Vagina (tissue), 2 donors: ENCODE data around the gene CCDC60. TPM values are rescaled to one million over a fixed set of nuclear protein-coding genes. Genes with fewer than 3 reads are reported as not detected.
A peak's percentile ranks its signal among the peaks of the same experiment; 100 is the strongest.

Source experiments
- DNase-seq, 2 donors: peaks; one replicate each; pipeline ENCODE4 v3.0.0-alpha.2; 2017; ENCODE audit errors: extremely low spot score in 2 of 2
- H3K27ac ChIP-seq: fragments of 200-600 bp; sonication (generic); one replicate; pipeline ENCODE4 v1.5.1; 2019
- H3K27me3 ChIP-seq: fragments of 200-600 bp; sonication (generic); one replicate; pipeline ENCODE4 v1.5.1; 2019
- H3K36me3 ChIP-seq, 2 donors: fragments of 200-600 bp; sonication (generic); one replicate each; pipeline ENCODE4 v1.5.1; 2017 to 2019
- H3K4me1 ChIP-seq: fragments of 200-600 bp; sonication (generic); one replicate; pipeline ENCODE4 v1.5.1; 2019
- H3K4me3 ChIP-seq, 2 donors: fragments of 200-600 bp; sonication (generic); 1 replicate in 1 of 2; 2 replicates in 1 of 2; pipeline ENCODE4 v1.5.1; 2016 to 2019
- H3K9me3 ChIP-seq: fragments of 200-600 bp; sonication (generic); one replicate; pipeline ENCODE4 v1.5.1; 2019
- CTCF ChIP-seq, 3 experiments: fragments of 450-650 bp in 2 of 3; fragments of 200-600 bp in 1 of 3; sonication (generic) in 1 of 3; IDR thresholded peaks; one replicate each; pipeline ENCODE4 v1.5.1; 2017 to 2019; ENCODE audit warnings: antibody characterized with exemption in 3 of 3, mild to moderate bottlenecking in 2 of 3, moderate library complexity in 2 of 3
- POLR2A ChIP-seq, 2 donors: fragments of 450-650 bp; IDR thresholded peaks; one replicate each; pipeline ENCODE4 v1.6.1; 2017; ENCODE audit warnings: antibody characterized with exemption in 2 of 2, mild to moderate bottlenecking in 2 of 2, moderate library complexity in 2 of 2
- POLR2AphosphoS5 ChIP-seq, 2 donors: sonication (generic); formaldehyde crosslinking; IDR thresholded peaks; one replicate each; pipeline ENCODE4 v1.9.0; 2017; ENCODE audit warnings: antibody characterized with exemption in 2 of 2, mild to moderate bottlenecking in 2 of 2, low read depth in 1 of 2; ENCODE audit not compliant: insufficient read depth in 1 of 2
- intact Hi-C: fragments of 100-400 bp; cut with DNase I; formaldehyde crosslinking; loops from one replicate; pipeline ENCODE4 v1.15.1; 2023
- total RNA-seq: library from RNA; depleted of rRNA; stranded (reverse); fragments of >200 nt; gene quantifications from one replicate; pipeline ENCODE4 v1.2.3, GENCODE V29; 2016

Gene CCDC60
- total RNA-seq, 1 donor from 2014 or later: not detected

GRCh38 chr12:119366007-119366406 lies 31.5 kb downstream of the CCDC60 start:
- DNase-seq: no peak
- no peaks in the 10 kb centered on the region for H3K4me1 ChIP-seq
- intact Hi-C loops: no loop called here
- H3K27me3 ChIP-seq: no peaks in the 10 kb centered on the region
- no peak overlapping the region for H3K4me3 ChIP-seq
- H3K9me3 ChIP-seq: no peaks in the 10 kb centered on the region
- H3K36me3 ChIP-seq: no peaks in the 10 kb centered on the region
- TF ChIP-seq CTCF (IDR thresholded peaks at IDR 0.05): no peak
- TF ChIP-seq POLR2AphosphoS5 (IDR thresholded peaks at IDR 0.05; ENCODE audit: insufficient read depth in 1 of 2, low read depth in 1 of 2): no peak
- no peak for TF ChIP-seq POLR2A (IDR thresholded peaks at IDR 0.05)
- H3K27ac ChIP-seq: no peak overlapping the region

GRCh38 chr12:119369161-119369560 lies 34.6 kb downstream of the CCDC60 start:
- no peak for DNase-seq
- Histone ChIP-seq H3K9me3 (no peaks in the 10 kb centered on the region), H3K27me3 (no peaks in the 10 kb centered on the region), H3K4me1 (peaks cover 7% of the 10 kb centered on the region), H3K36me3 (no peaks in the 10 kb centered on the region), H3K27ac (peak overlapping the region; percentile 26), H3K4me3 (no peak overlapping the region)
- intact Hi-C loops: no loop called here
- TF ChIP-seq CTCF (IDR thresholded peaks at IDR 0.05) (no peak), POLR2AphosphoS5 (IDR thresholded peaks at IDR 0.05; ENCODE audit: insufficient read depth in 1 of 2, low read depth in 1 of 2) (peak in 1 of 2 donors; percentile 43), POLR2A (IDR thresholded peaks at IDR 0.05) (no peak)

GRCh38 chr12:119369907-119370546 lies 35.5 kb downstream of the CCDC60 start:
- peak overlapping the region; percentile 26 for H3K27ac ChIP-seq
- no peak for DNase-seq
- H3K36me3 ChIP-seq: no peaks in the 10 kb centered on the region
- intact Hi-C loops: no loop called here
- no peak overlapping the region for H3K4me3 ChIP-seq
- H3K4me1 ChIP-seq: peaks cover 7% of the 10 kb centered on the region
- no peaks in the 10 kb centered on the region for H3K27me3 ChIP-seq
- no peaks in the 10 kb centered on the region for H3K9me3 ChIP-seq
- TF ChIP-seq POLR2A (IDR thresholded peaks at IDR 0.05) (no peak), POLR2AphosphoS5 (IDR thresholded peaks at IDR 0.05; ENCODE audit: insufficient read depth in 1 of 2, low read depth in 1 of 2) (peak in 1 of 2 donors; percentile 80)

- Histone ChIP-seq H3K9me3 (no peaks in the 10 kb centered on the region), H3K4me3 (no peak overlapping the region), H3K27me3 (no peaks in the 10 kb centered on the region), H3K36me3 (no peaks in the 10 kb centered on the region), H3K4me1 (peaks cover 12% of the 10 kb centered on the region), H3K27ac (no peak overlapping the region)
- no peak for TF ChIP-seq POLR2AphosphoS5 (IDR thresholded peaks at IDR 0.05; ENCODE audit: insufficient read depth in 1 of 2, low read depth in 1 of 2)
- TF ChIP-seq CTCF (IDR thresholded peaks at IDR 0.05): no peak
- no peak for TF ChIP-seq POLR2A (IDR thresholded peaks at IDR 0.05)
- intact Hi-C loops: no loop called here
- no peak for DNase-seq
Measured at GRCh38 chr12:119372540-119372939, 38.0 kb downstream of the CCDC60 start.

- intact Hi-C loops: no loop called here
- TF ChIP-seq POLR2AphosphoS5 (IDR thresholded peaks at IDR 0.05; ENCODE audit: insufficient read depth in 1 of 2, low read depth in 1 of 2) (no peak), POLR2A (IDR thresholded peaks at IDR 0.05) (no peak), CTCF (IDR thresholded peaks at IDR 0.05) (no peak)
- no peak overlapping the region for H3K4me3 ChIP-seq
- no peak for DNase-seq
- no peaks in the 10 kb centered on the region for H3K36me3 ChIP-seq
- peaks cover 12% of the 10 kb centered on the region for H3K4me1 ChIP-seq
- H3K27ac ChIP-seq: no peak overlapping the region
- H3K27me3 ChIP-seq: no peaks in the 10 kb centered on the region
- H3K9me3 ChIP-seq: no peaks in the 10 kb centered on the region
Measured at GRCh38 chr12:119373001-119373400, 38.5 kb downstream of the CCDC60 start.
